GM10248 (cell line): ENCODE data around the gene C14orf119.

Experiments
- CTCF ChIA-PET: fragments of 300-600 bp; sonication (Branson Sonifier 250); formaldehyde crosslinking; extraction: SDS; loops from one replicate; lab custom pipeline; 2021; ENCODE audit warnings: antibody characterized with exemption; lab: Yijun Ruan, JAX
- POLR2A ChIA-PET: fragments of 350-650 bp; sonication (Branson Sonifier 250); formaldehyde crosslinking; extraction: SDS; loops from one replicate; lab custom pipeline; 2020; ENCODE audit warnings: antibody characterized with exemption; lab: Yijun Ruan, JAX
- DNase-seq: peaks from one replicate; pipeline ENCODE4 v3.0.0; 2012; ENCODE audit errors: extremely low spot score
- TF ChIP-seq, protein P1 (sequence below): IDR thresholded peaks from 2 replicates; pipeline ENCODE4 v1.5.1; 2012; ENCODE audit warnings: mild to moderate bottlenecking, low read depth; ENCODE audit errors: extremely low read depth, missing control alignments, control extremely low read depth

Gene C14orf119

DNA sequence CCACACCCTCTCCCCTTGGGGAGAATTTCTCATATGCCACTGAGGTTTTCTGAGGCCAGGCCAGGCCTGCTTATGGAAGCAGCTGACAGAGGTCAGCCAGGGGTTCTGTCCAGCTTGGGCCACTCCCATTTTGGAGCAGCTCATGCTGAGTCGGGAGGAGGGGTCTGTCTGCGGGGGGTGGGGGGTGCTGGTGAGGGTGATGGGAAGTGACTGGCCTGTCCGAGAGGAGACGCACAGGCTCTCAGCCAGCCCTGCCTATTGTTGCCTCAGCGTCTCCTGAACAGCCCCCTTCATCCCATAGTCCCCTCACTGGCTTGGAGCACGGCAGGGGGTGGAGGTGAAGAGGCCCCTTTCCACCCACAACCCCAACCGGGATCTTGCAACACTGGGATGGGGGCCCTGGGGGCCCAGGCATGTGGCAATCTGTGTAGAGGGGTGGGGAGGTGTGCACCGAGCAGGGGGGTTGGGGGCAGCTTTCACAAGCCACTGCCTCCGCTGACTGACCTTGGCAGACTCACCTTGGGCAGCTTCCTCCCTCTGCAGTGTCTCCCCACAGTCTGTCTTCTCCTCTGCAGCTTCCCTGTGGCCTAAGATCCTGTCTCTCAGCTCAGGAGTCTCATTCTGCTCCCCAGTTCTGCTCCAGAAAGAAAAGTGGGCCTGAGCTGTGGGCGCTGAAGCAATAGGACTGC, 18.3 kb downstream of the C14orf119 start:
- TF ChIP-seq, protein P1, sequence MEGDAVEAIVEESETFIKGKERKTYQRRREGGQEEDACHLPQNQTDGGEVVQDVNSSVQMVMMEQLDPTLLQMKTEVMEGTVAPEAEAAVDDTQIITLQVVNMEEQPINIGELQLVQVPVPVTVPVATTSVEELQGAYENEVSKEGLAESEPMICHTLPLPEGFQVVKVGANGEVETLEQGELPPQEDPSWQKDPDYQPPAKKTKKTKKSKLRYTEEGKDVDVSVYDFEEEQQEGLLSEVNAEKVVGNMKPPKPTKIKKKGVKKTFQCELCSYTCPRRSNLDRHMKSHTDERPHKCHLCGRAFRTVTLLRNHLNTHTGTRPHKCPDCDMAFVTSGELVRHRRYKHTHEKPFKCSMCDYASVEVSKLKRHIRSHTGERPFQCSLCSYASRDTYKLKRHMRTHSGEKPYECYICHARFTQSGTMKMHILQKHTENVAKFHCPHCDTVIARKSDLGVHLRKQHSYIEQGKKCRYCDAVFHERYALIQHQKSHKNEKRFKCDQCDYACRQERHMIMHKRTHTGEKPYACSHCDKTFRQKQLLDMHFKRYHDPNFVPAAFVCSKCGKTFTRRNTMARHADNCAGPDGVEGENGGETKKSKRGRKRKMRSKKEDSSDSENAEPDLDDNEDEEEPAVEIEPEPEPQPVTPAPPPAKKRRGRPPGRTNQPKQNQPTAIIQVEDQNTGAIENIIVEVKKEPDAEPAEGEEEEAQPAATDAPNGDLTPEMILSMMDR = no peak
- ChIA-PET CTCF (interaction anchor here (1.1 to 5.4 kb wide), 5 partner anchors 6 to 58 kb away, joined by 3 to 47 read pairs (median 3); partner anchors contain the start of gene CEBPE), POLR2A (no interaction called here)
- peak; percentile 5 for DNase-seq

DNA sequence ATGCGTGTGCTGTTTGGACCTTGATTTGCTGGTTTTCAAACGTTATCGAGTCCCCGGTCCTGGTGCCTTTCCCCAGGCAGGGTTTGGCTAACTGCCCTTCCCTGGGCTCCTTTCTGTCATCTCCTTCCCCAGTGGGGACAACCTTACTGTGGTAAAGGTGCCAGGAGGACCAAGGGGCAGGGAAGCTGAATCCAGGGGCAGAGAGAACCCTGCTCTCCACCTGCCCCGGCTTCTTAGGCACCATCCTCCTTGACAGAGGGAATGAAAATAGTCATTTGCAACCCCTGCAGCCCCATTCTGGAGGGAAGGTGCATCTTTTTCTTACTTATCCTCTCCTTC, 18.8 kb downstream of the C14orf119 start:
- ChIA-PET POLR2A (no interaction called here), CTCF (interaction anchor here (1.4 kb wide), 1 partner anchor 59 kb away, joined by 3 read pairs; no protein-coding TSS in a partner anchor)
- no peak for DNase-seq
- TF ChIP-seq, protein P1 = no peak

DNA sequence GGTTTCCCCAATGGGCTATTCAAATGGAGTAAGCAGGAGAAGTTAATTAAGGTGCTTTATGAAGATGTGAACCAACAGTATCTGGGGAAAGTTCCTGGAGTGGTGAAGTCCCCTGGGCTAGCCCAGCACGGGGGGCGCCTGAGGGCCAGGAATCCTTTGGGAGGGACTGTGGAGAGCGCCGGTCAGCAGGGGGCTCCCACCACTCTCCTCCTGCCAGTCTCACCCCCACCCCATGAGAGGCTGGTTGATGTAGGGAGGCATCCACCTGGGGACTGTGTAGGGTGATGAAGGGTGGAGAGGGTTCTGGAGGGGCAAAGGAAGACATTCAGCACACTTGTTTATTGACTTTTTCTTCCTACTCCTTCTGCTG, 19.3 kb downstream of the C14orf119 start:
- ChIA-PET CTCF (no interaction called here), POLR2A (no interaction called here)
- DNase-seq = no peak
- TF ChIP-seq, protein P1 = no peak

DNA sequence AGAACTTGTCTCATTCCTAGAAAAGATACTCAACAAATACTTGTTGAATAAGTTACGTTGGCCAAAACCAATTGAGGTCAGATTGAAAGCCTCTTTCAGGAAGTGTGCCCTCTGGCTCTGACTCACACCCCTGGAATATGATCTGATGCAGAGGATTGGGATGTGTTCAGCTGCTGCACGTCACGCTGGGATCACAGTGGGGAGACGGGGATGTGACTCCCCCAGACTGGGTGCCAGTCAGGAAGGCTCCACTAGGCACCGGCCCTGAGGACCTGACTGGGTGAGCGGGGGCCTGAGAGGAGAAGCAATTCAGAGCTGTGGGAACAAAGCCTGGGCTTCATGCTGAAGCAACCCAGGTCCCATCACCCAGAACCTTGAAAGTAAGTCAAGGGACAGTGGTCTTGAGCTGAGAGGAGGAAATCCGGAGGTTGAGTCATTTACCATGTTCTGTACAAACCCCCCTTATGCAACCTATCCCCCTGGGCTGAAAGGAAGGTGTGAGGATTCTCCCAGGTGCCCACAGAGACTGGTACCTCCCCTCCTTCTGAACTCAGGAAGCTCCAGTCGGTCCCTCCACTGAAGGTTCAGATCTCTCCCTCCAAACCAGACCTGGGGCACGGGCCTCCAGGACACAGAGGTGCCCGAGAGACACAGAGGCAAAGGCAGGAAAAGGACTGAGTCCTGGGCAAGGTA, 19.9 kb downstream of the C14orf119 start:
- POLR2A ChIA-PET = no interaction called here
- TF ChIP-seq, protein P1 = no peak
- CTCF ChIA-PET = no interaction called here
- no peak for DNase-seq

DNA sequence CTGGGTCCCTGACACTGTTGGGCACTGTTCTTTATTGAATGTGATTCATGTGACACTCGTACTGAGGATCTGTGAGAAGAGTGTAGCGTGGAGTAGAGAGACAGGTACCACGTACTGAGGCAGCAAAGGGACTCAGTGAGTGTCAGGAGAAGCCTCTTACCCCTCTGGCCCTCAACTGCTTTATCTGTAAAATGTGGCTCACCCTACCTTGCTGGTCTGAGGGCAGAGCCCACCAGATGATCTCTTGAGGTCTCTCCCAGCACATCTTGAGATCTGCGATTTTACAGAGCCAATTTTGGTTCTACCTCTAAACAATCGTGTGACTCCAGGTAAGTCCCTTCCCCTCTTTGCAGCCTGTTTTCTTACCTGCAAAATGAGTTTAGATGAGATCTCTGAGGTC, 20.6 kb downstream of the C14orf119 start:
- POLR2A ChIA-PET = no interaction called here
- CTCF ChIA-PET = no interaction called here
- no peak for DNase-seq
- TF ChIP-seq, protein P1 = no peak

DNA sequence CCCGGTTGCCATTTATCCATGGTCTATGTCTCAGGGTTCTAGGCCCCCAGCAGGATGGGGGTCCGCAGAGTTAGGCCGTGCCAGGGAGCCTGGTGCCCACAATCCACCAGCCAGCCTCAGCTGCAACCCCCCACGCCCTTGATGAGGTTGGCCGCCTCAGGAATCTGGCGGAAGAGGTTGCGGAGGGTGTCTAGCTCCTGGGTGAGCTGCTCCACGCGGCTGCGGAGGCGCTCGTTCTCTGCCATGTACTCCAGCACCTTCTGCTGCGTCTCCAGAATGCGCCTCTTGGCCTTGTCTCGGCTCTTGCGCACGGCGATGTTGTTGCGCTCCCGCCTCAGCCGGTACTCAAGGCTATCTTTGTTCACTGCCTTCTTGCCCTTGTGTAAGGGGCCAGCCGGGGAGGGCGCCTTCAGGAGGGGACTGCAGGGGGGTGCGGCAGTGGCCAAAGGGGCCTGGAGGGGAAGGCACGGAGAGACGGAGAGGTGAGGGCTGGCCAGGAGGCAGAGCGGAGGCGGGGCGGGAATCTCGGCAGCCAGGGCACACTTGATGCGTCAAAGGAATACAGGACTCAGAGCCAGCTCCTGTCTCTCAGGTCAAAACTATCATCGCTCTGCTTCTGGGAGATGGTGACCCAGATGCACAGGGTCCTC, 22.2 kb downstream of the C14orf119 start:
- ChIA-PET CTCF (interaction anchor here (0.8 to 8.8 kb wide), 3 partner anchors 7 to 263 kb away, joined by 3 to 164 read pairs (median 47); partner anchors contain the start of gene SLC7A8), POLR2A (no interaction called here)
- no peak for DNase-seq
- TF ChIP-seq, protein P1 = no peak
